ENCODE measurements around the gene PARP11. TPM values are rescaled to one million over a fixed set of nuclear protein-coding genes. Genes with fewer than 3 reads are reported as not detected.

PARP11 gene, protein sequence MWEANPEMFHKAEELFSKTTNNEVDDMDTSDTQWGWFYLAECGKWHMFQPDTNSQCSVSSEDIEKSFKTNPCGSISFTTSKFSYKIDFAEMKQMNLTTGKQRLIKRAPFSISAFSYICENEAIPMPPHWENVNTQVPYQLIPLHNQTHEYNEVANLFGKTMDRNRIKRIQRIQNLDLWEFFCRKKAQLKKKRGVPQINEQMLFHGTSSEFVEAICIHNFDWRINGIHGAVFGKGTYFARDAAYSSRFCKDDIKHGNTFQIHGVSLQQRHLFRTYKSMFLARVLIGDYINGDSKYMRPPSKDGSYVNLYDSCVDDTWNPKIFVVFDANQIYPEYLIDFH
- total RNA-seq, result 10.4 TPM
- 7.1 TPM for polyA plus RNA-seq
- long read RNA-seq, donor 1, full-length matches to known transcripts, result 1 of 1 reads
- long read RNA-seq, donor 1, partial matches to known transcripts, result 0 of 1 reads
- long read RNA-seq, donor 1, other reads (novel, unspliced or antisense), result 0 of 1 reads
- long read RNA-seq, donor 2, result 0 reads
- long read RNA-seq, donor 3, full-length matches to known transcripts, result 2 of 2 reads
- long read RNA-seq, donor 3, partial matches to known transcripts, result 0 of 2 reads
- long read RNA-seq, donor 3, other reads (novel, unspliced or antisense), result 0 of 2 reads
- long read RNA-seq, donor 4, full-length matches to known transcripts, result 2 of 2 reads
- long read RNA-seq, donor 4, partial matches to known transcripts, result 0 of 2 reads
- long read RNA-seq, donor 4, other reads (novel, unspliced or antisense), result 0 of 2 reads
- long read RNA-seq, donor 5, full-length matches to known transcripts, result 3 of 3 reads
- long read RNA-seq, donor 5, partial matches to known transcripts, result 0 of 3 reads
- long read RNA-seq, donor 5, other reads (novel, unspliced or antisense), result 0 of 3 reads
- long read RNA-seq, donor 6, full-length matches to known transcripts, result 1 of 1 reads
- long read RNA-seq, donor 6, partial matches to known transcripts, result 0 of 1 reads
- long read RNA-seq, donor 6, other reads (novel, unspliced or antisense), result 0 of 1 reads
- long read RNA-seq, donor 7, full-length matches to known transcripts, result 5 of 17 reads
- long read RNA-seq, donor 7, partial matches to known transcripts, result 12 of 17 reads
- long read RNA-seq, donor 7, other reads (novel, unspliced or antisense), result 0 of 17 reads
- long read RNA-seq, donor 8, result 0 reads
- long read RNA-seq, donor 9, full-length matches to known transcripts, result 3 of 3 reads
- long read RNA-seq, donor 9, partial matches to known transcripts, result 0 of 3 reads
- long read RNA-seq, donor 9, other reads (novel, unspliced or antisense), result 0 of 3 reads
- long read RNA-seq, donor 10, full-length matches to known transcripts, result 3 of 3 reads
- long read RNA-seq, donor 10, partial matches to known transcripts, result 0 of 3 reads
- long read RNA-seq, donor 10, other reads (novel, unspliced or antisense), result 0 of 3 reads

DNA sequence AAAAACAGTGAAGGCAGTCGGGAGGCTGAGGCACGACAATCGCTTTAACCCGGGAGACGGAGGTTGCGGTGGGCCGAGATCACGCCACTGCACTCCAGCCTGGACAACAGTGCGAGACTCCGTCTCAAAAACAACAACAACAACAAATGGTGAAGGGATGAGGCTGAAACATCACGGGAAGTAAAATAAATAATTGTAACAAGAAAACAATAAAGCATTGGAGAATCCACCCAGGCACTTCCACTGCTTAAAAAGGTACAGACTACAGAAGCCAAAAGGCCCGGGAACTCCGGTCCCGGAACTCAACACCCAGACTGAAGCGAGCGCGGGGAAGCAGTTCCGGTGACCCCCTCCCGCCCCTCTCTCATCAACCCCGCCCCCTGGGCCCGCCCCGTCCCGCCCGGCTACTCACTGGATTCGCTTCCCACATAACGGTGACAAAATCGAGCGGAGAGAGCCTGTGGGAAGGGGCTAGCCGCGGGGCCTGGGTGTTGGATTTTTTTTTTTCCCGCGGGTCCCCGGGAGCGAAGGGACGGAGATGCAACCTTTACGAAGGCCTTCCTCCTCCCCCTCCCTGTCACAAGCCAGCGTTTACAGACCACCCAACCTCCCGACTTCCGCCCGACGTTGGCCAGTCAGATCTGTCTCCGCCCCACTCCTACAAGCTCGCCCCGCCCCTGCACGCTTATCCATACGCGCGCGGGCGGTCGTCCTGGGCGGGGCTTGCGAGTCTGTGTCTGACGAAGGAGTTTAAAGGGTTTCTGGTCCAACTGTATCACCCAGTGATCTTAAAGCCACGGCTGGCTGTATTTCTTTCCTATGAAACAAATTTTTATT, at the start of gene PARP11:
Gene PARP11 (minus strand): TSS at position 600 of the 837 bp plus-strand sequence. CDS start 170 bp downstream, at position 430.
- under 1% methylated on average over 55 of the region's 55 CpGs for WGBS
- DNase-seq (ENCODE audit: low read depth in 6 of 9, low spot score in 9 of 9), result peak; percentile 91 to 98 (median 96)
- Histone ChIP-seq H3K4me1 (ENCODE audit: control insufficient read depth in 2 of 2, insufficient read depth in 2 of 2, low read length in 2 of 2) (peaks cover 13 to 20% of the 10 kb centered on the region in 2 donors), H3K9me3 (ENCODE audit: control insufficient read depth in 2 of 2, insufficient read depth in 1 of 2, low read length in 1 of 2) (no peaks in the 10 kb centered on the region), H3K27ac (ENCODE audit: low read depth in 1 of 2, low read length in 1 of 2) (peak within 1 kb of the TSS; percentile 96), H3K36me3 (ENCODE audit: control insufficient read depth in 2 of 2, insufficient read depth in 2 of 2, low read length in 1 of 2) (no peaks in the 10 kb centered on the region), H3K27me3 (ENCODE audit: control insufficient read depth in 2 of 2, insufficient read depth in 1 of 2, low read length in 1 of 2) (no peaks in the 10 kb centered on the region), H3K4me3 (ENCODE audit: low read length in 2 of 2) (peak within 1 kb of the TSS; percentile 81 to 94)

DNA sequence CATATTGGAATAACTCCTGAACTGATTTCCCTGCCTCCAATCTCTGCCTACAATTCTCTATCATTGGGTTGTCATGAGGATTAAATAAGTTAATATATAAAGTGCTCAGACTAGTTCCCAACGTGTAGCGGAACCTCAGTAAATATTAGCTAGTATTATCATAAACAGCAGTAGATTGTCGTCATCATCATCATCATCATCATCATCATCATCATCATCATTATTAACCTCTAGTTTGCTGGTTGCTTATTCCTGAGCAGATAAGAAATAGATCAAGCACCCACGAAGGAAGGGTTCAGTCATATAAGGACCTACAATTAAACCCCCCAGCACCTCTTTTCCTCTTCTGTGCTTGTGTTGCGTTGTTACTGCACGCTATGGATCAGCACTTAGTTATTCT, 48.8 kb upstream of the PARP11 start:
- WGBS, result 97% methylated on average over 6 of the region's 6 CpGs
- no peak for DNase-seq (ENCODE audit: low read depth in 6 of 9, low spot score in 9 of 9)
- Histone ChIP-seq H3K27ac (ENCODE audit: low read depth in 1 of 2, low read length in 1 of 2) (no peak overlapping the region), H3K4me1 (ENCODE audit: control insufficient read depth in 2 of 2, insufficient read depth in 2 of 2, low read length in 2 of 2) (peaks cover 0 to 9% of the 10 kb centered on the region in 2 donors), H3K4me3 (ENCODE audit: low read length in 2 of 2) (no peak overlapping the region), H3K9me3 (ENCODE audit: control insufficient read depth in 2 of 2, insufficient read depth in 1 of 2, low read length in 1 of 2) (no peaks in the 10 kb centered on the region), H3K27me3 (ENCODE audit: control insufficient read depth in 2 of 2, insufficient read depth in 1 of 2, low read length in 1 of 2) (no peaks in the 10 kb centered on the region), H3K36me3 (ENCODE audit: control insufficient read depth in 2 of 2, insufficient read depth in 2 of 2, low read length in 1 of 2) (no peaks in the 10 kb centered on the region)

DNA sequence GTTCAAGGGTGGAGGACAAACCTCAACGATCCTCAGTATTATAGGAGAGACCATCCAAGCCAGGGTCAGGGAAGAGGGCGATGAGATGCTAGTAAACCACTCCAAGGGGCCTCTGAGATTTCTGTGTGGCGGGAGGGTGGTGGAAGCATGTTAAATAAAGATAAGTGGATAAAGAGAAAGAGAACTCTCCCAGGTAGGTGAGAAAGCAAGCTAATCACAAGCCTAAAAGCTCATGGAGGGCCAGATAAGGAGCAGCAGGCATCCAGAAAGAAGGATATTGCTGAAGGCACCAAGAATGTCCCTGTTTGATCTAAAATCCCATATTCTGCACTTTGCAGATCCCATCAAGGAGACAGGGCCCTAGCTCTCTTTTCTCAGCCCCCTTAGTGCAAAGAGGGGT, 48.3 kb upstream of the PARP11 start:
- H3K4me1 ChIP-seq (ENCODE audit: control insufficient read depth in 2 of 2, insufficient read depth in 2 of 2, low read length in 2 of 2), result peaks cover 0 to 9% of the 10 kb centered on the region in 2 donors
- no peak overlapping the region for H3K27ac ChIP-seq (ENCODE audit: low read depth in 1 of 2, low read length in 1 of 2)
- no peak overlapping the region for H3K4me3 ChIP-seq (ENCODE audit: low read length in 2 of 2)
- 93% methylated on average over 3 of the region's 3 CpGs for WGBS
- DNase-seq (ENCODE audit: low read depth in 6 of 9, low spot score in 9 of 9), result no peak
- H3K9me3 ChIP-seq (ENCODE audit: control insufficient read depth in 2 of 2, insufficient read depth in 1 of 2, low read length in 1 of 2), result no peaks in the 10 kb centered on the region
- no peaks in the 10 kb centered on the region for H3K36me3 ChIP-seq (ENCODE audit: control insufficient read depth in 2 of 2, insufficient read depth in 2 of 2, low read length in 1 of 2)
- H3K27me3 ChIP-seq (ENCODE audit: control insufficient read depth in 2 of 2, insufficient read depth in 1 of 2, low read length in 1 of 2), result no peaks in the 10 kb centered on the region

DNA sequence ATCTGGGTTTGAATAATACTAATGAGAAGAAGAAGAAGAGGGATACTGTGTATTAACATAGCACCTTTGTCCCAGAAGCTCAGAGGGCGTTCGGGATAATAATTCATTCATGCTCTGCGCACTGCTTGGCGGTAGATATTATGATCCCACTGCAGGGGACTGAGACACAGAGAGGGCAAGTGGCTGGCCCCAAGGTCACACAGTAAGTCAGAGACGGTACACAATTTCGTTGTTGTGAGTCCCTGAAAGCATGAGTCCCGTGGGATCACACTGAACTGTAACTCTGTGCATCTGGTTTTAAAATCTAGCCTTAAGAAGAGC, 47.9 kb upstream of the PARP11 start:
- Histone ChIP-seq H3K36me3 (ENCODE audit: control insufficient read depth in 2 of 2, insufficient read depth in 2 of 2, low read length in 1 of 2) (no peaks in the 10 kb centered on the region), H3K27ac (ENCODE audit: low read depth in 1 of 2, low read length in 1 of 2) (no peak overlapping the region), H3K27me3 (ENCODE audit: control insufficient read depth in 2 of 2, insufficient read depth in 1 of 2, low read length in 1 of 2) (no peaks in the 10 kb centered on the region), H3K9me3 (ENCODE audit: control insufficient read depth in 2 of 2, insufficient read depth in 1 of 2, low read length in 1 of 2) (no peaks in the 10 kb centered on the region), H3K4me1 (ENCODE audit: control insufficient read depth in 2 of 2, insufficient read depth in 2 of 2, low read length in 2 of 2) (peaks cover 0 to 9% of the 10 kb centered on the region in 2 donors), H3K4me3 (ENCODE audit: low read length in 2 of 2) (no peak overlapping the region)
- DNase-seq (ENCODE audit: low read depth in 6 of 9, low spot score in 9 of 9), result no peak
- WGBS, result 97% methylated on average over 7 of the region's 7 CpGs

DNA sequence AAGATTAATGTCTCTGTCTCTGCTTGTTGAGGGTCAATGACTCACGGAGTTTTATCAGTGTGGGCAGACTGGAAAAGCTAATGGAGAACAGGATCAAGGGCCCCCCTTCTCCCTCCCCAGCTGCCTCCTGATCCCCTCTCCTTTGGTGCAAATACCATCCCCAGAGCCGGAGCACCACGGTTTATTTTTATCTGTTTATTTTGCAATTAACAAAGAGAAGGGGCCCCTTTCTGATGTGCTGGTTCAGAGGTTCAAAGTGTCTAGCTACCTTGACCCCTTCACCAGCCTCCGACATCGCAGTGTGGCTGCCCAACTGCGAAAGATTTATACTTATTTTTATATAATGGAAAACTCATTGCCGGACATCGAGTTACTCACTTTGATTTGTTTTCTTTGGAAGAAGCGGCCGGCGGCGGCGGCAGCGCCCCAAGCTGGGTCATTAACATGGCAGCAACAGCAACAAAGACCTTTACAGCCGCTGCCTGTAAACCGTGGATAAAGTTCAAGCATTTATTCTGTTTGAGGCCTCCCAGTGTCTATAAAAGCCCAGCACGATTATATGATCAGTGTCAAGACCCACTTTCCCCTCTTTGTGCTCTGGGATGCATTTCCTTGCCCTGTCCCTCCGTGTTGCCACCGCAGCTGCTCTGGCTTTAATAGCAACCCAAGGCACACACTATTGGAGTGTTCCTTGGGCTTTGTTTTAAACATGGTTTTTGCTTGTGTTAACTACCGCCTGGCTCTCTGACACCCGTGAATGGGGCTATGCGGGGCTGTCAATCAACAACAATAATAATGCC, 47.4 kb upstream of the PARP11 start:
- H3K36me3 ChIP-seq (ENCODE audit: control insufficient read depth in 2 of 2, insufficient read depth in 2 of 2, low read length in 1 of 2), result no peaks in the 10 kb centered on the region
- H3K4me3 ChIP-seq (ENCODE audit: low read length in 2 of 2), result no peak overlapping the region
- no peak overlapping the region for H3K27ac ChIP-seq (ENCODE audit: low read depth in 1 of 2, low read length in 1 of 2)
- peaks cover 0 to 9% of the 10 kb centered on the region in 2 donors for H3K4me1 ChIP-seq (ENCODE audit: control insufficient read depth in 2 of 2, insufficient read depth in 2 of 2, low read length in 2 of 2)
- WGBS, result 92% methylated on average over 22 of the region's 22 CpGs
- no peaks in the 10 kb centered on the region for H3K27me3 ChIP-seq (ENCODE audit: control insufficient read depth in 2 of 2, insufficient read depth in 1 of 2, low read length in 1 of 2)
- no peak for DNase-seq (ENCODE audit: low read depth in 6 of 9, low spot score in 9 of 9)
- no peaks in the 10 kb centered on the region for H3K9me3 ChIP-seq (ENCODE audit: control insufficient read depth in 2 of 2, insufficient read depth in 1 of 2, low read length in 1 of 2)

DNA sequence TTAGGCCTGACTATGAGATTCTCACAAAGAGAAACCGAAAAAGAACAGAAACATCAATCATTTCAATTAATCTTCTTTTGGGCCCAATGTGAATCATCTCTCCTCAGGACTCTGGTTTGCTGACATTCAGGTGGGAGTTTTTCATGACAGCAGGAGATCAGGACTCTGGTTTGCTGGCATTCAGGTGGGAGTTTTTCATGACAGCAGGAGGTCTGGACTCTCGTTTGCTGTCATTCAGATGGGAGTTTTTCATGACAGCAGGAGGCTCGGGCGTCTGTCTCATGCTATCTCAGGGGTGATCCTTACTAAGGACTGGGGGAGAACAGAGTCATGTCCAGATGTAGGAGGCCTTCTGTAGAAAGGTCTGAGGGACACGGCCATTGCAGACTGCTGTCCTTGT, 40.1 kb upstream of the PARP11 start:
- Histone ChIP-seq H3K4me3 (ENCODE audit: low read length in 2 of 2) (no peak overlapping the region), H3K4me1 (ENCODE audit: control insufficient read depth in 2 of 2, insufficient read depth in 2 of 2, low read length in 2 of 2) (no peaks in the 10 kb centered on the region), H3K36me3 (ENCODE audit: control insufficient read depth in 2 of 2, insufficient read depth in 2 of 2, low read length in 1 of 2) (no peaks in the 10 kb centered on the region), H3K9me3 (ENCODE audit: control insufficient read depth in 2 of 2, insufficient read depth in 1 of 2, low read length in 1 of 2) (peaks cover 0 to 8% of the 10 kb centered on the region in 2 donors), H3K27ac (ENCODE audit: low read depth in 1 of 2, low read length in 1 of 2) (no peak overlapping the region), H3K27me3 (ENCODE audit: control insufficient read depth in 2 of 2, insufficient read depth in 1 of 2, low read length in 1 of 2) (no peaks in the 10 kb centered on the region)
- no peak for DNase-seq (ENCODE audit: low read depth in 6 of 9, low spot score in 9 of 9)
- 93% methylated on average over 5 of the region's 5 CpGs for WGBS

DNA sequence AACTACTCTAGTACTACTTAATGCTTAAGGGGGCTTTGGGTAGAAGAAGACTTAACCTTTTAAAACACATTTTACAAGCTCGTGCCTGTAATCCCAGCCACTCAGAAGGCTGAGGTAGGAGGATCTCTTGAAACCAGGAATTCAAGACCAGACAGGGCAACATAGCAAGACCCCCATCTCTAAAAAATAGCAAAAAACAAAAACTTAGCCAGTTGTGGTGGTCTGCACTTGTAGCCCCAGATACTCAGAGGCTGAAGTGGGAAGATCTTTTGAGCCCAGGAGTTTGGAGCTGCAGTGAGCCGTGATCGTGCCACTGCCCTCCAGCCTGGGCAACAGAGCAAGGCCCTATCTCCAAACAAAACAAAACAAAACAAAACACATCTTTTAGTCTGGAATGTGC, 39.7 kb upstream of the PARP11 start:
- Histone ChIP-seq H3K4me3 (ENCODE audit: low read length in 2 of 2) (no peak overlapping the region), H3K27me3 (ENCODE audit: control insufficient read depth in 2 of 2, insufficient read depth in 1 of 2, low read length in 1 of 2) (no peaks in the 10 kb centered on the region), H3K9me3 (ENCODE audit: control insufficient read depth in 2 of 2, insufficient read depth in 1 of 2, low read length in 1 of 2) (peaks cover 0 to 8% of the 10 kb centered on the region in 2 donors), H3K27ac (ENCODE audit: low read depth in 1 of 2, low read length in 1 of 2) (no peak overlapping the region), H3K36me3 (ENCODE audit: control insufficient read depth in 2 of 2, insufficient read depth in 2 of 2, low read length in 1 of 2) (no peaks in the 10 kb centered on the region), H3K4me1 (ENCODE audit: control insufficient read depth in 2 of 2, insufficient read depth in 2 of 2, low read length in 2 of 2) (no peaks in the 10 kb centered on the region)
- DNase-seq (ENCODE audit: low read depth in 6 of 9, low spot score in 9 of 9), result no peak
- WGBS, result 97% methylated on average over 3 of the region's 3 CpGs
